ENCODE data around the gene OSBPL2.

The OSBPL2 gene

DNA sequence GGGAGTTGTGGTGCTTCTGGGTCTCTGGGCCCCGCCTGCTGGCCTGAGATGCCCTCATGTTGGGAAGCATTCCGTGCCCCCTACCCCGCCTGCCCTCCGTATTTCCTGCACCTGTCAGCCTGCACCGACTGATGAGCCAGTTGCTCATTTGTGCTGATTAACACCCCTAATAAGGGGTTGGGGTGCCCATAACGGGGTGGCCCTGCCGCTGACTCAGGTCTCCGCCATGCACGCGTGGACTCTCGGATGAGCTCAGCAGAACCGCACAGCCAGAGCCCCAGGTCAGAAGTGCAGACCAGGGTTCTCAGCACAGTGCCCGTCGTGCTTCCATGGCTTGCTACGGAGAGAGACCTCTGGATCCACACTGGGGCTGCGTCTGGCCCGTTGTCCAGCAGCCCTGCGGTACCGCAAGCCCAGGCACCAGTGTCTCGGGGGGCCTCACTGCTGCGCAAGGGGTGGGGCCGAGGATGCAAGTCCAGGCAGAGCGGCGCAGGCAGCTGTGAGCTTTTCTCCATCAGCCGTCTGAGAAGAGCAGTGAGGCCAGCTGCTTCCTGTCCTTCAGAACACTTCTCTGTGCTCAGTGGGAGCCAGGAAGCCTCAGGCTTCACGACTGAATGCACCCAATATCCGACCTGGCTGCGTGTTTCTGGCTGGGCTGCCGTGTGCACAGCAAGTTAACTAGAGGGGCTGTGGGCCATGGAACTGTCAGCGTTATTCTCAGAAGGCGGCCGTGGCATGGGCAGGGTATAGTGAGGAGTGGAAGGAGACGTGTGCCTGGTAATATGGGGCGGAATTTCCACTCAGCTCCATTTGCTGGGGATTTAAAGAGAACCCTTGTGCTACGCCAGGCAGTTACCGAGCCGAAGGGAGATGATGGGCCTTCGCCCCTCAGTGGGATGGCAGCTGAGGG, 36.9 kb upstream of the OSBPL2 start:
- Mint-ChIP-seq H3K4me1 (peaks cover 20% of the 10 kb centered on the region), H3K4me3 (peak overlapping the region; percentile 78), H3K36me3 (peaks cover 10% of the 10 kb centered on the region), H3K27ac (peak overlapping the region; percentile 39), H3K27me3 (no peaks in the 10 kb centered on the region), H3K9me3 (no peaks in the 10 kb centered on the region)
- DNase-seq (ENCODE audit: low spot score in 2 of 2) = peak in 1 of 2 donors; percentile 23
- peak; percentile 94 for ATAC-seq (ENCODE audit: low read depth)

DNA sequence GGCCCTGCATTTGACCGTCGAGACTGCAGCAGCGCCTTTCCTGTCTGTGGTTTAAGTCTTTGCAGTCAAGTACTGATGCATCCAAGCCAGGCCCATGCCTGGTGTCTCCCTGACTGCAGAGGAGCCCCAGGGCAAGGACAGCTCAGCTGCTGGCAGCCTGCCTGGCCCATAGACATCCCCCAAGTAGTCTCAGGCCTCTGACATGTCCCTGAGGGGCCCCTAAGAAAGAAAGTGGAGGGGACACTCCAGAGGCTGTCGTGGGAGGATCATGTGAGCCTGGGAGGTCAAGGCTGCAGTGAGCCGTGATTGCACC, 36.3 kb upstream of the OSBPL2 start:
- H3K36me3 Mint-ChIP-seq = peaks cover 10% of the 10 kb centered on the region
- H3K27me3 Mint-ChIP-seq = no peaks in the 10 kb centered on the region
- H3K4me3 Mint-ChIP-seq = no peak overlapping the region
- peak overlapping the region; percentile 39 for H3K27ac Mint-ChIP-seq
- ATAC-seq (ENCODE audit: low read depth) = no peak
- H3K9me3 Mint-ChIP-seq = no peaks in the 10 kb centered on the region
- peaks cover 20% of the 10 kb centered on the region for H3K4me1 Mint-ChIP-seq
- no peak for DNase-seq (ENCODE audit: low spot score in 2 of 2)

DNA sequence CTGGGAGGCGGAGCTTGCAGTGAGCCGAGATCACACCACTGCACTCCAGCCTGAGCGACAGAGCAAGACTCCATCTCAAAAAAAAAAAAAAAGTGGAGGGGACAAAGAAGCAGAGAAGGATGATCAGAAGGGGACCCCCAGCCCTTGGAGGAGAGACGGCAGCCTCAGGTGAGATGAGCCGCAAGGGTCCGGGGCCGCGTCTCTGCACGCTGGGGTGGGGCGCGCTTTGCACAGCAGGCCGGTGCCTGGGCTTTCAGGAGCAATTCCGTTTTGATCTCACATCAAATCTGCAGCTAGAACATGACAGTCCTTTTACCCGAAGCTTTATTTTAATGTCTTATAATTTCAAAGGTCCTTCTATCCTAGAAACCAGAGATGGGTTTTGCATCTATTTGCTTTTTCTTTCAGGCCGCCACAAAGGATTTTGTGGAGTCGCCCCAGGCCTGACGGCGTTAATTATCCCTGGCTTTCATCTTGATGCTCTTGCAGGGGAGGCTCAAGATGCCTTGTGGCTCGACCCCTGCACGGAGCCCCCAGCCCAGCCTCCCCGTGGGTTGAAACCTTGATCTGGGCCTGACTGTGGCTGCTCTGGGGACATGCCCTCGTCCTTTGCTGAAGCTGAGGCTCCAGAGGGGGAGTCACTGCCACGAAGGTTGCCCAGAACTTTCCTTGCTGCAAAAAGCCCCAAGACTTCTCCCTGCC, 35.5 kb upstream of the OSBPL2 start:
- no peak for DNase-seq (ENCODE audit: low spot score in 2 of 2)
- no peaks in the 10 kb centered on the region for H3K9me3 Mint-ChIP-seq
- no peak overlapping the region for H3K4me3 Mint-ChIP-seq
- H3K4me1 Mint-ChIP-seq = peaks cover 20% of the 10 kb centered on the region
- ATAC-seq (ENCODE audit: low read depth) = no peak
- peaks cover 10% of the 10 kb centered on the region for H3K36me3 Mint-ChIP-seq
- H3K27ac Mint-ChIP-seq = no peak overlapping the region
- H3K27me3 Mint-ChIP-seq = no peaks in the 10 kb centered on the region

DNA sequence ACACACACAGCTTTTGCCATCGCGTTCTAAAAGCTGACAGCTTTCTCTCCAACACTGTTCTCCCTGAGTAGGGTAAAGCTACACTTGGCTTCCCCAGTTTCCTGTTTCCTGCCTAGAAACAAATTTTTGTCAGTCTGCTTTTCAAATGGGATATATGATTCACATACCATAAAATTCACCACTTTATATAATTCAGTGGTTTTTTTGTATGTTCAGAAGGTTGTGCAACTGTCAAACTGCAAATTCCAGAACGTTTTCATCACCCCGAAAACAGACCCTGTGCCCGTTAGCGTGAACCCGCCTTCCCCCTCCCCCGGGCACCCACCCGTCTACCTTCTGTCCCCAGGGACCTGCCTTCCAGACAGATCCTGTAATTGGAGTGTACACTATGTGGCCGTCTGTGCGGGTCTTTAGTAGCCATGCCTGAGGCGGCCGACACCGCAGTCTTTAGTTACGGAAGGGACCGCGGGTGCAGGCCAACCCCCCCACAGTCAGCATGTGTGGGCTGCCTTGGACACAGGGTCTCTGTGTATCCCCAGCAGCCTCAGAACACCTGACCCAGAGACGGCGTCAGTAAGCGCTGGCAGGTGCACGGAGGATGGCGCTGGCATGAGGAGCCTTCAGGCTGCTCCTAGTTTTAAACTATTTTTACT, 34.8 kb upstream of the OSBPL2 start:
- peaks cover 10% of the 10 kb centered on the region for H3K36me3 Mint-ChIP-seq
- peaks cover 20% of the 10 kb centered on the region for H3K4me1 Mint-ChIP-seq
- no peaks in the 10 kb centered on the region for H3K9me3 Mint-ChIP-seq
- ATAC-seq (ENCODE audit: low read depth) (no peak), DNase-seq (ENCODE audit: low spot score in 2 of 2) (no peak)
- H3K27ac Mint-ChIP-seq = no peak overlapping the region
- no peaks in the 10 kb centered on the region for H3K27me3 Mint-ChIP-seq
- no peak overlapping the region for H3K4me3 Mint-ChIP-seq

DNA sequence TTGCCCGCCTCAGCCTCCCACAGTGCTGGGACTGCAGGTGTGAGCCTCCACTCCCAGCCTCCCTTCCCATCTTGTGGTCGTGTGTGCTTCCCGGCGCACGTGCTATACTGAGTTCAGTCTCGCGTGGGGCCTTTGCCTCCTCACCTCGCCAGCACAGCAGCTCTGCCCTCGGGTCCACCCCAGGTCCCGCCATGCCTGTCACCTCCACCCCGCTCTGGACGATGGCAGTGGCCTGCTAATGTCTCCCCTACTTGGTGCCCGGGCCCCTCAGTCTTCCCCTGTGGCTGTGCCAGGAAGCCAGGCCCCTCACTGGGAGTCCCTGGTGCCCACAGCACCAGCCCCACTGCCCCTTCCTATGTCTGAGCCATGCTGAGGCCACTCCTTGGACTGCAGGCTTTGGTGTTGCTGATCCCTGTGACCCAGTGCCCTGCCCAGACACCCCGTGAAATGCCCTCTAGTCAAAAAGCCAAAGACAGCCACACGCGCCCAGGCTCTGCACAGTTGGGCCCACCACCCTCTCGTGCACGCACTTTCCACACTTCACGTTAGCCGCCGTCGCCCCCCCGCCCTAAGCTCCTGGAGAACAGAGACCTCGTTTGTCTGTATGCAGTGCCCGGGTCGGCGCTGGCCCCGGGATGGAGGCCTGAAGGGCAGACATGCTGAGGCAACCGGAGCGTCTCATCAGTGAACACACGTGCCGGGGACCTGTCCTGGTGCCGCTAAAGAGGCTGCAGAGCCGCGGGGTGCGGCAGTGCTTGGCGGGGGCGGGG, 32.5 kb upstream of the OSBPL2 start:
- no peak for ATAC-seq (ENCODE audit: low read depth)
- H3K4me3 Mint-ChIP-seq = no peak overlapping the region
- DNase-seq (ENCODE audit: low spot score in 2 of 2) = no peak
- H3K9me3 Mint-ChIP-seq = no peaks in the 10 kb centered on the region
- no peak overlapping the region for H3K27ac Mint-ChIP-seq
- peaks cover 20% of the 10 kb centered on the region for H3K4me1 Mint-ChIP-seq
- H3K36me3 Mint-ChIP-seq = no peaks in the 10 kb centered on the region
- no peaks in the 10 kb centered on the region for H3K27me3 Mint-ChIP-seq

GRCh38 chr20:62206388-62206775, 31.9 kb upstream of the OSBPL2 start:
- H3K27ac Mint-ChIP-seq = no peak overlapping the region
- H3K9me3 Mint-ChIP-seq = no peaks in the 10 kb centered on the region
- peaks cover 17% of the 10 kb centered on the region for H3K4me1 Mint-ChIP-seq
- ATAC-seq (ENCODE audit: low read depth) (no peak), DNase-seq (ENCODE audit: low spot score in 2 of 2) (no peak)
- no peaks in the 10 kb centered on the region for H3K36me3 Mint-ChIP-seq
- H3K4me3 Mint-ChIP-seq = no peak overlapping the region
- no peaks in the 10 kb centered on the region for H3K27me3 Mint-ChIP-seq

DNA sequence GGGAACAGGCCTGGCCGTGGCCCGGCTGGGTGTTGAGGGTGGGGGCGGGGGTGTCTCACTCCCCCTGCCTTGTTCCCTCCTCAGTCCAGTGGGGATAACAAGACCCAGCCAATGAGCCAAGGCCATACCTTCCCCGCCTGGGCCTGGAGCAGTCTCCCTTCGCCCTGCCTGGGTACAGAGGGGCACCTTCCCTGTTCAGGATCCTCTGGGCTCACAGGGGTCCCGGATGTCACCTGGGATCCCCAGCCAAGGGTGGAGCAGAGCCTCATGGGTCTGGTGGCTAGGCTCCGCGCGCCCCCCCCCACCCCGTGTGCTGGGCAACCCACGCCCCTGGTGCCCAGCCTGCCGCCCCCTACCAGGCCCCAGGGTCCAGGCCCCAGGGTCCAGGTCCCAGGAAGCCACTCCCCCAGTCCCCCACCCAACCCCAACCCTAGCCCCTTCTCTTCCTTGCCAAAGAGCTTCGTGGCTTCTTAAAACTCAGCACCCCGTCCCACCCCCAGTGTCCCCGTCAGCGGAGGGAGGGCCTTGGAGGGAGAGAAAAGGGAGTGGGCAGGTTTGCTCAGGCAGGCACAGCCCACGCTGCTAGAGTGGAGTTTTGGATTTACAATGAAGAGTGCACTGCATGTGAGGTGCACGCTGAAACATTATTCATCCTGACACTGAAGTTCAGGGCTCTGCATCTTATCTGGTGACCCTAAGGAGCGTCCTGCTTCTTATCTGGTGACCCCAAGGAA, 30.1 kb upstream of the OSBPL2 start:
- peaks cover 5% of the 10 kb centered on the region for H3K4me1 Mint-ChIP-seq
- no peaks in the 10 kb centered on the region for H3K36me3 Mint-ChIP-seq
- DNase-seq (ENCODE audit: low spot score in 2 of 2) = no peak
- H3K9me3 Mint-ChIP-seq = no peaks in the 10 kb centered on the region
- no peak overlapping the region for H3K27ac Mint-ChIP-seq
- H3K4me3 Mint-ChIP-seq = no peak overlapping the region
- ATAC-seq (ENCODE audit: low read depth) = no peak
- peaks cover 2% of the 10 kb centered on the region for H3K27me3 Mint-ChIP-seq

- Mint-ChIP-seq H3K27me3 (peaks cover 6% of the 10 kb centered on the region), H3K4me1 (no peaks in the 10 kb centered on the region), H3K36me3 (no peaks in the 10 kb centered on the region), H3K9me3 (no peaks in the 10 kb centered on the region), H3K4me3 (no peak overlapping the region), H3K27ac (no peak overlapping the region)
- ATAC-seq (ENCODE audit: low read depth) (no peak), DNase-seq (ENCODE audit: low spot score in 2 of 2) (no peak)
Observed at GRCh38 chr20:62208795-62209755, 29.2 kb upstream of the OSBPL2 start.

DNA sequence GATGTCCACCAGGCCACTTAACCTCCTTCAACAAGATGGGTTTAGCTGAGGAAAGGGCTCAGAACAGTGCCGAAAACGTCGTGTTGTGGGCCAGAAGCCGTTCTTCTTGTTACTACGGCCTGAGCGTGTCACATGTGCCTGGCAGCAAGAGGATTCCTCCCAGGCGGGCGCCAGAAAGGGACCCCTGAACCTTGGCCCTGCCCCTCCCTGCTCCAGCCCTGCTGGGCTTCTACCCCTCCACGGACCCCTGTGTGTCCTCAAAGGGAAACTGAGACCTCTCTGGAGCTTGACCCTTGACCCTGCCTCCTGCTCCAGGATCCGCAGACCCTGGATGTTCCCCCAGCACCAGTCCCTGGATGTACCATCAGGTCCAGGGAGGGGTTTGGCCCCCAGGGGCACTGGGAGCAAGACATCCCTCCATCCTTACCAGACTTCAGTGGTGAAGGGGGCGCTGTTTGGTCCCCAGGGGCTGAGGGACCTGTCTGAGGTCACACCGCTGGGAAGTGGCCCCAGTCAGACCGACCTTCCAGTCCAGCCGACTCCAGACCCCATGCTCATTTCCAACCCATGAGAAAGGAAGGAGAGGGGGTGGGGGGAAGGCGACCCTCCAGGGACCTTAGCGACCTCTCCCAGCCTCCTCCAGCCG, 28.3 kb upstream of the OSBPL2 start:
- Mint-ChIP-seq H3K9me3 (no peaks in the 10 kb centered on the region), H3K4me1 (no peaks in the 10 kb centered on the region), H3K4me3 (no peak overlapping the region), H3K27ac (no peak overlapping the region), H3K27me3 (peaks cover 9% of the 10 kb centered on the region), H3K36me3 (no peaks in the 10 kb centered on the region)
- DNase-seq (ENCODE audit: low spot score in 2 of 2) (no peak), ATAC-seq (ENCODE audit: low read depth) (no peak)

DNA sequence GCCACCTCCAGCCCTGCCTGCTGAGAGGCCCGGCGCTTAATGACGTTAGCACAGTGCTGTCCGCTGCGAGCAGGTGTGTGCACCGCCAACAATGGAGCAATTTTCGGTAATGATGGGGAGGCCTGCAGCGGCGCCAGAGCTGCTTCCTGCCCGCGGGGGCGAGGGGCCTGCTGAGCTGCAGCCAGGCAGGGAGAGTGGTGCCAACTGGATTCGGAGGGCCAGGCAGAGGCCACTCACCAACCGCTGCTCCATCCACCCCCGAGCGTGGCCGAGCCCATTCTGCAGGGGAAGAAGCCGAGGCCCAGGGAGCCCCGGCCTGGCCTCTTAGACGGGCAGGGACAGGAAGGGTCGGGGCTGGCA, 27.8 kb upstream of the OSBPL2 start:
- H3K36me3 Mint-ChIP-seq = no peaks in the 10 kb centered on the region
- no peak overlapping the region for H3K4me3 Mint-ChIP-seq
- no peaks in the 10 kb centered on the region for H3K4me1 Mint-ChIP-seq
- no peak for DNase-seq (ENCODE audit: low spot score in 2 of 2)
- no peak for ATAC-seq (ENCODE audit: low read depth)
- H3K27ac Mint-ChIP-seq = no peak overlapping the region
- H3K9me3 Mint-ChIP-seq = no peaks in the 10 kb centered on the region
- peaks cover 14% of the 10 kb centered on the region for H3K27me3 Mint-ChIP-seq

DNA sequence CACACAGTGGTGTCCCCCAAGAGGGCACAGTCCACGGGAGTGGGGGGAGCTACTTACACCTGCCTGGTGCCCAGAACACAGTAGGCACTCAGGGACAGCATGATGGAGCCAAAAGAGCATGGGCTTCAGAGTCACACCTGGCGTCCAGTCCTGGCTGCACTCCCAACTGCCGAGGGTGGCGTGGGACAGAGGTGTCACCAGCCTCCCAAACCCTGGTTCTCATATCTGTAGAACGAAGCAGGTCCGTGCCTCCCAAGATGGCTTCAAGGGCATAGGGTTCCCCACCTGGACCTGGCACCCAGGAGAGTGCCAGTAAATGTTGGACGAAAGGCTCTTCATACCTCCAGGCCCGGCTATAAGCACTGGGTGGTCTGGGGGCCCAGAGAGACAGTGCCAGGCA, 27.1 kb upstream of the OSBPL2 start:
- H3K27me3 Mint-ChIP-seq = peaks cover 15% of the 10 kb centered on the region
- H3K36me3 Mint-ChIP-seq = no peaks in the 10 kb centered on the region
- DNase-seq (ENCODE audit: low spot score in 2 of 2) (no peak), ATAC-seq (ENCODE audit: low read depth) (no peak)
- no peak overlapping the region for H3K27ac Mint-ChIP-seq
- no peak overlapping the region for H3K4me3 Mint-ChIP-seq
- H3K9me3 Mint-ChIP-seq = no peaks in the 10 kb centered on the region
- no peaks in the 10 kb centered on the region for H3K4me1 Mint-ChIP-seq

DNA sequence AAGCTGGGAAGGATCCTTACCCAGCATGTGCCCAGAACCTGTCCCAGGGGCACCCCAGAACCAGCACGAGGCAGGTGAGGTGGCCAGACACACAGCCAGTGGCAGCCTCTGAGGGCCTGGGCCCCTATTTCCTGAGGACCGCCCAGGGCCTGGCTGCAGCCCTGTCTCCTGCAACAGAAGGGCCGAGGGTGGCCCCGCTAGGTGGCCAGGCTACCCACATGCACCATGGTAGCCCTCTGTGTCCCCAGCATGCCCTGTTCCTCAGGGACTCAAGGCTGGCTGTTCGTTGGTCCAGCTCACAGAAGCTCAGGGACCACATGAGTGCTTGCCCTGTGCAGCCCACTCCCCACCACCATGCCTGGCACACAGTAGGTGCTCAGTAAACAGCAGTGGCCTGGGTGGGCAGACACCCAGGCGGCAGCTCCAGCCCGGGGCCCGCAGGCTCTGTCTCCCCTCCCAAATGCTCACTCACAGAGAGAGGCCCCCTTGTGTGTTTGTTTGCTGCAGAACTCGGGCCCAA, 26.5 kb upstream of the OSBPL2 start:
- no peaks in the 10 kb centered on the region for H3K4me1 Mint-ChIP-seq
- no peaks in the 10 kb centered on the region for H3K9me3 Mint-ChIP-seq
- no peak for ATAC-seq (ENCODE audit: low read depth)
- H3K4me3 Mint-ChIP-seq = no peak overlapping the region
- DNase-seq (ENCODE audit: low spot score in 2 of 2) = no peak
- H3K27ac Mint-ChIP-seq = no peak overlapping the region
- H3K36me3 Mint-ChIP-seq = no peaks in the 10 kb centered on the region
- peaks cover 15% of the 10 kb centered on the region for H3K27me3 Mint-ChIP-seq

All from memory B cell (primary cell).